Measurements from ENCODE around the gene BUD13.
"Not testable (repeated sequence)": the region's sequence is repeated elsewhere in the genome, so short reads cannot be mapped to it uniquely, and the experiment has no call there.

Gene BUD13

GRCh38 chr11:116772443-116773202 is at the start of gene BUD13:
BUD13 (minus strand) TSS chr11:116772987; CDS start chr11:116772964, 23 bp downstream.
- DNase-seq (ENCODE audit: low read depth), result no peak

GRCh38 chr11:116822575-116822974 is 49.8 kb upstream of the BUD13 start:
- no peak for DNase-seq (ENCODE audit: low read depth)

DNA sequence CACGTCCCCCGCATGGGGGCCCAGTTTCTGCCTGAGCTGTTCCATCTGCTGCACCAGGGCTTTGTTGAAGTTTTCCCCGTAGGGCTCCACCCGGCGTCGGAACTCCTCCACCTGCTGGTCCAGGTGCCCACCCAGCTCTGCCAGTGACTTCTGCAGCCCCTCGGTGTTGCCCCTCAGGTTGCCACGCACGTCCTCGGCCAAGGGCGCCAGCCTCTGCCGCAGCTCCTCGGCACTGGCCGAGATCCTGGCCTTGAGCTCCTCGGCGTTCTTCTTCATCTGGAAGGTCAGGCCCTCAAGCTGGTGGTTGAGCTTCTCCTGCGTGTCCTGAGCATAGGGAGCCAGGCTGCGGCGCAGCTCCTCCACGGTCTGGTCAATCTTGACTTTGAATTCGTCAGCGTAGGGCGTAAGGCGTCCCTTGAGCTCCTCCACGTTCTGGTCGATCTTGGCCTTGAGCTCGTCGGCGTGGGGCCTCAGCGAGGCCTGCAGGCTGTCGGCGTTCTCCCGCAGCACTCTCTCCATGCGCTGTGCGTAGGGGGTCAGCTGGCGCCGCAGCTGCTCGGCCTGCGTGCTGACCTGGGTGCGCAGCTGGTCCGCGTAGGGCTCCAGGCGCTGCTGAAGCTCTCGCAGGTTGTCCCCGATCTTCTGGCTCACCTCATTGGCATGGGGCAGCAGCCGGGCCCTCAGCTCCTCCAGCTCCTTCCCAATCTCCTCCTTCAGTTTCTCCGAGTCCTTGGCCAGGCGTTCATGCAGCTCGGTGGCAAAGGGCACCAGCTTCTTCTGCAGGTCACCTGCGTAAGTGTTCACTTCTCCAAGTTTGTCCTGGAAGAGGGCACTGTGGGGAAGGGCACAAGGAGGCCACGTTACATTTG is 48.5 kb upstream of the BUD13 start:
- no peak for DNase-seq (ENCODE audit: low read depth)

DNA sequence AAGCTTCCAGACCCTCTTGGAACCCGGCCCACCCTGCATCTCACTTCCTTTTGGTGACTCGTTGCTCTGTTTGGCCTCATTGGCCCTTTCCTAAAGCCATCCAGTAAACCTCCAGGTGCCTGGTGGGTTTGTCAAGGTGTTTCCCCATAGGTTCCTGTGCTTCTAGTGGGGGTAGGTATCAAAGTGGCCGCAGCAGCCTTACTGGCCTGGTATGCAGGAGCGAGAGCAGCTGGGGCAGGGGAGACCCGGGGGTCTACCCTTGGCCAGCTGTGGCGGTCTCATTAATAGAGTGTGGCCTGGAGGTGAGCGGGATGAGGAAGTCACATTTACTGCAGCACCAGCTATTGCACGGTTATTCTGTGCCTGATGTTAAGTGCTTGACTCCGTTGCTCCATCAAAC is 46.3 kb upstream of the BUD13 start:
- no peak for DNase-seq (ENCODE audit: low read depth)

DNA sequence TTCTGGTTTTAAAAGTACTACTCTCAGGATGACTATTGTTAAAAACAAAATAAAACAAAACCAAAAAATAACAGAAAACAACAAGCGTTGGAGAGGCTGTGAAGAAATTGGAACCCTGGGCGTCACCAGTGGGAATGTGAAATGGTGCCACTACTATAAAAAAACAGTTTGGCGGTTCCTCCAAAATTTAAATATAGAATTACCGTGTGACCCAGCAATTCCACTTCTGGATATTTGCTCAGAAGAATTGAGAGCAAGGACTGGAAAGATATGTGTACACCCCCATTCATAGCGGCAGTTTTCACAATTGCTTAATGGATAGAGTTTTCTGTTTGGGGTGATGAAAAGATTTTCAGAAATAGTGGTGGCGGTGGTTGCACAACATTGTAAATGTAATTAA is 41.7 kb upstream of the BUD13 start:
- no peak for DNase-seq (ENCODE audit: low read depth)

GRCh38 chr11:116813781-116814471 is 41.1 kb upstream of the BUD13 start:
- no peak for DNase-seq (ENCODE audit: low read depth)

GRCh38 chr11:116813170-116813569 is 40.4 kb upstream of the BUD13 start:
- no peak for DNase-seq (ENCODE audit: low read depth)

- DNase-seq (ENCODE audit: low read depth), result no peak
These were observed 39.3 kb upstream of the BUD13 start for GRCh38 chr11:116812109-116812508.

DNA sequence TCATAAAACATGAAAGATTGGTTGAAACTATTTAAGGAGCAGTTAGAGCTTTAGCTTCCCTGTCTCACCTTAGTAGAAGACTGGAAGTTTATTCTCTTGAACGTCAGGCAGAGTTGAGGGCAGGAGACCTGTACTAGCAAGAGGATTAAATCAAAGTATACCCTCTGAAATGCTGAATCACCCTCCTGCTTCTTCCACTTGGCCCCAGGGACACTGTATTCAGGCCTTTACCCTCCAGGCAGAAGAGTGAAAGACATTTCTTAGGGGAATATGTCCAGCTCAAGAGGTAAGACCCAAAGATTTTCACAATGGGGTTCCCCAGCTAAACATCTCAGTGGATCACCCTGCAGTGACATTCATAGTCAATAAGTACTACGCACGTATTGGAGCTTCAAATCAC is 38.4 kb upstream of the BUD13 start:
- no peak for DNase-seq (ENCODE audit: low read depth)

GRCh38 chr11:116808262-116809175 is 35.7 kb upstream of the BUD13 start:
- DNase-seq (ENCODE audit: low read depth), result no peak

GRCh38 chr11:116807601-116808261 is 34.9 kb upstream of the BUD13 start:
- no peak for DNase-seq (ENCODE audit: low read depth)

DNA sequence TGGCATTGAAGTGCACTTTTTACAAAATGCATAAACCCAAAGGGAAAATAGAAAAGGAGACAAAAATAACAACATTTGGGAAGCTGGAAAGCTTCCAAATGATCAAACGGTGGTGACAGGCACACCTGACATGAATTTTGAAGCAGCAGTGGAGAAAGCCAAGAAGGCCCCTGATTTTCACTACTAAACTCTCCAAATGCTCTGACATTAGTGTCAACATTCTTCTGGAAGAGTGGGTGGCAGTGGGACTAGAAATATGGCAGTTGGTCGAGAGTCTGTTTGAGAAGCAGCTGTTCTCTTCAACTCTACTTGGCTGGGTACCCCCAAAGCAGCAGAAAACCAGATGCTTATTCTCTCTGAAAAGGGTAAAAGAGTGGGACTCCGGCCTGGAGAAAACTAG is 31.2 kb upstream of the BUD13 start:
- DNase-seq (ENCODE audit: low read depth), result no peak

DNA sequence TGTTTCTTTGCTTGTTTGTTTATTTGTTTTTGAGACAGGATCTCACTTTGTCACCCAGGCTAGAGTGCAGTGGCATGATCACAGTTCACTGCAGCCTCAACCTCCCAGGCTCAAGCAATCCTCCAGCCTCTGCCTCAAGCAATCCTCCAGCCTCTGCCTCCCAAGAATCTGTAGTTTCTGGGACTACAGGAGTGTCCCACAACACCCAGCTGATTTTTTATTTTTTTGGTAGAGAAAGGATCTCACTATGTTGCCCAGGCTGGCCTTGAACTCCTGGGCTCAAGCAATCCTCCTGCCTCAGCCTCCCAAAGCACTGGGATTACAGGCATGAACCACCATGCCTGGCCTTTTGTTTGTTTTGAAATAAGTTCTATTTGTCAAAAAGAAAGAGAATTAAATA is 28.9 kb upstream of the BUD13 start:
- not testable (repeated sequence) for DNase-seq (ENCODE audit: low read depth)

GRCh38 chr11:116800610-116801009 is 27.8 kb upstream of the BUD13 start:
- DNase-seq (ENCODE audit: low read depth), result no peak

GRCh38 chr11:116798368-116798767 is 25.6 kb upstream of the BUD13 start:
- DNase-seq (ENCODE audit: low read depth), result no peak

DNA sequence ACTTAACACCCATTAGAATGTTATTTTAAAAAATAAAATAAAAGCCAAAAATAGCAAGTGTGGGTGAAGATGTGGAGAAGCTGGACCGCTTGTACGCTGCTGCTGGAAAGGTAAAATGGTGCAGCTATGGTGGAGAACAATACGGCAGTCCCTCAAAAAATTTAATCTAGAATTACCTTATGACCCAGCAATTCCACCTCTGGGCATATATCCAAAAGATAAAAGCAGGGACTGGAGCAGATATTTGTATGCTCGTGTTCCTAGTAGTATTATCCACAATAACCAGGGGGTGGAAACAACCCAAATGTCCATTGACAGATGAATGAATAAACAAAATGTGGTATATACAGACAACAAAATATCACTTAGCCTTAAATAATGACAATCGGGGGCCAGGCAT is 25.0 kb upstream of the BUD13 start:
- DNase-seq (ENCODE audit: low read depth), result no peak

DNA sequence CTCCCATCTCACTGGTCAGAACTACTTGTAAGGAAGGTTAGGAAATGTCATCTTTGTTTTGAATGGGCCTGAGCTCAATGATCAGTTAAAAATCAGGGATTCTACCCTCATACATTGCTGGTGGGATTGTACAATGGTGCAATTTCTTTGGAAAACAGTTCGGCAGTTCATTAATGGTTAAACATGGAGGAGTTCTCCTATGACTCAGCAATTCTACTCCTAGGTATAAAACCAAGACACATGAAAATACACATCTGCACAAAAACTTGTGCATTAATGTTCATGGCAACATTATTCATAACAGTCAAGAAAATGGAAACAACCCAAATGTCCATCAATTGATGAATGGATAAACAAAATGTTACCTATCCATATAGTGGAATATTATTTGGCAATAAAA is 23.8 kb upstream of the BUD13 start:
- DNase-seq (ENCODE audit: low read depth), result no peak

GRCh38 chr11:116794851-116795250 is 22.1 kb upstream of the BUD13 start:
- no peak for DNase-seq (ENCODE audit: low read depth)

GRCh38 chr11:116793772-116794097 is 20.9 kb upstream of the BUD13 start:
- no peak for DNase-seq (ENCODE audit: low read depth)

- no peak for DNase-seq (ENCODE audit: low read depth)
These were observed 20.3 kb upstream of the BUD13 start for GRCh38 chr11:116792869-116793771.

Measured in non-pigmented ciliary epithelial cell (primary cell).